BJ (cell line): ENCODE measurements around the gene BLCAP. TPM values are rescaled to one million over a fixed set of nuclear protein-coding genes. Genes with fewer than 3 reads are reported as not detected.

Experiments
- CTCF ChIA-PET: fragments of 350-600 bp; formaldehyde crosslinking; extraction: SDS; loops from one replicate; lab custom pipeline; 2021; ENCODE audit warnings: antibody characterized with exemption, inconsistent platforms; lab: Yijun Ruan, JAX
- POLR2A ChIA-PET: fragments of 300-600 bp; sonication (Branson Sonifier 250); formaldehyde crosslinking; extraction: SDS; loops from one replicate; lab custom pipeline; 2021; ENCODE audit warnings: antibody characterized with exemption; lab: Charles Lee
- DNase-seq: peaks from one replicate; pipeline ENCODE4 v3.0.0-alpha.2; 2011; ENCODE audit warnings: low read depth
- H3K27me3 ChIP-seq: 2 replicates; pipeline ENCODE4 v1.6.0; 2011; ENCODE audit warnings: low read length; ENCODE audit not compliant: control insufficient read depth, insufficient read depth
- H3K36me3 ChIP-seq: 2 replicates; pipeline ENCODE4 v1.5.1; 2011; ENCODE audit warnings: low read length; ENCODE audit not compliant: control insufficient read depth, insufficient read depth
- H3K4me3 ChIP-seq: 2 replicates; pipeline ENCODE4 v1.5.1; 2011; ENCODE audit warnings: low read depth, mild to moderate bottlenecking, control low read depth, low read length
- polyA plus RNA-seq: library from polyadenylated mRNA; depleted of rRNA; stranded (reverse); fragments of >200 nt; gene quantifications from 2 replicates; pipeline ENCODE4 v1.2.3, GENCODE V29; 2011
- TF ChIP-seq, protein P1 (sequence below): IDR thresholded peaks from 2 replicates; pipeline ENCODE4 v1.5.1; 2011; ENCODE audit warnings: low read depth, mild to moderate bottlenecking, control low read depth, inconsistent platforms, low read length, moderate library complexity; ENCODE audit not compliant: insufficient read depth

BLCAP gene
- polyA plus RNA-seq, 1 experiment = 98.7 TPM

DNA sequence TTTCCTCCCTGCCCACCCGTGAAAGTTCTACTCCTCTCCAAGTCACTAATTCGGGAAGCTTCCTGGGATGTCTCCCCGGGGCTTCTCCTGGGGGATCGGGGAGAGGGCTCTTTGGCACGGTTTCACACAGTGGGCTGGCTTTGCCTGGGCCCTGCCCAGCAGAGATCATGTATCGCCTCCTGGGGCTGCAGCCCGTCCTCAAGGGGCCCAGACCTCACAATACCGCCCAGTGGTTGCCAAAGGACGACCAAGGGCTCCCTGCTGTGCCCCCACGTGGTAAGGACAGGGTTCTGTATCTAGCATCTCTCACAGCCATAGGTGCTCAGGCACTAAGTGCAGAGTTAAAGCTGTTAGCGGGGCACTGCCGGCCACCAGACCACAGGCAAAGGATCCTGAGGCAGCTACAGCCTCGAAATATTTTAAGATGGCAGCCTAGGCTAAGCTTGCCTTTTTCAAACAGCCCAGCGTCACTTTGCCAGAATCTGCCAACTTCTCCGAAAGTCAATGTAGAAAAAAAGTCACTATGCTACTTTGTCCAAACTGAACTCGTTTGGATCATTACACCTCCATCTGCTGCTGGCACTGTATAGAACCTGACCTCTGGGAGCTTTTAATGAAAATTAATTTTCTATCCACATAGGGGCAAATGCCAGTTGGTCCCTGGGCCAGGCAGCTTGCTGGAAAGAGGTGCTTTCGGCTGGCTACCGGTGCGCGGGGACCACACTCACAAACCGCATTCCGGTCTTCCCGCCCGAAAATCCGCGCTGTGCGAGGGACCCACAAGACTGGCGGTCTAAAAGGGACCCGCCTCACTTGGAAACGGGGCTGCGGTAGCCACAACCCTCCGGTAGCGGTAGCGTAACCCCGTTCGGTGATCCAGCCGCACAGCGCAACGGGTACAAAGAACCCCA is 7.9 kb downstream of the BLCAP start:
- H3K27me3 ChIP-seq = no peaks in the 10 kb centered on the region
- H3K4me3 ChIP-seq = no peak overlapping the region
- ChIA-PET POLR2A (no interaction called here), CTCF (no interaction called here)
- peaks cover 2% of the 10 kb centered on the region; the same call in 1 of the 2 replicates for H3K36me3 ChIP-seq
- TF ChIP-seq, protein P1, sequence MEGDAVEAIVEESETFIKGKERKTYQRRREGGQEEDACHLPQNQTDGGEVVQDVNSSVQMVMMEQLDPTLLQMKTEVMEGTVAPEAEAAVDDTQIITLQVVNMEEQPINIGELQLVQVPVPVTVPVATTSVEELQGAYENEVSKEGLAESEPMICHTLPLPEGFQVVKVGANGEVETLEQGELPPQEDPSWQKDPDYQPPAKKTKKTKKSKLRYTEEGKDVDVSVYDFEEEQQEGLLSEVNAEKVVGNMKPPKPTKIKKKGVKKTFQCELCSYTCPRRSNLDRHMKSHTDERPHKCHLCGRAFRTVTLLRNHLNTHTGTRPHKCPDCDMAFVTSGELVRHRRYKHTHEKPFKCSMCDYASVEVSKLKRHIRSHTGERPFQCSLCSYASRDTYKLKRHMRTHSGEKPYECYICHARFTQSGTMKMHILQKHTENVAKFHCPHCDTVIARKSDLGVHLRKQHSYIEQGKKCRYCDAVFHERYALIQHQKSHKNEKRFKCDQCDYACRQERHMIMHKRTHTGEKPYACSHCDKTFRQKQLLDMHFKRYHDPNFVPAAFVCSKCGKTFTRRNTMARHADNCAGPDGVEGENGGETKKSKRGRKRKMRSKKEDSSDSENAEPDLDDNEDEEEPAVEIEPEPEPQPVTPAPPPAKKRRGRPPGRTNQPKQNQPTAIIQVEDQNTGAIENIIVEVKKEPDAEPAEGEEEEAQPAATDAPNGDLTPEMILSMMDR = no peak
- DNase-seq = no peak

DNA sequence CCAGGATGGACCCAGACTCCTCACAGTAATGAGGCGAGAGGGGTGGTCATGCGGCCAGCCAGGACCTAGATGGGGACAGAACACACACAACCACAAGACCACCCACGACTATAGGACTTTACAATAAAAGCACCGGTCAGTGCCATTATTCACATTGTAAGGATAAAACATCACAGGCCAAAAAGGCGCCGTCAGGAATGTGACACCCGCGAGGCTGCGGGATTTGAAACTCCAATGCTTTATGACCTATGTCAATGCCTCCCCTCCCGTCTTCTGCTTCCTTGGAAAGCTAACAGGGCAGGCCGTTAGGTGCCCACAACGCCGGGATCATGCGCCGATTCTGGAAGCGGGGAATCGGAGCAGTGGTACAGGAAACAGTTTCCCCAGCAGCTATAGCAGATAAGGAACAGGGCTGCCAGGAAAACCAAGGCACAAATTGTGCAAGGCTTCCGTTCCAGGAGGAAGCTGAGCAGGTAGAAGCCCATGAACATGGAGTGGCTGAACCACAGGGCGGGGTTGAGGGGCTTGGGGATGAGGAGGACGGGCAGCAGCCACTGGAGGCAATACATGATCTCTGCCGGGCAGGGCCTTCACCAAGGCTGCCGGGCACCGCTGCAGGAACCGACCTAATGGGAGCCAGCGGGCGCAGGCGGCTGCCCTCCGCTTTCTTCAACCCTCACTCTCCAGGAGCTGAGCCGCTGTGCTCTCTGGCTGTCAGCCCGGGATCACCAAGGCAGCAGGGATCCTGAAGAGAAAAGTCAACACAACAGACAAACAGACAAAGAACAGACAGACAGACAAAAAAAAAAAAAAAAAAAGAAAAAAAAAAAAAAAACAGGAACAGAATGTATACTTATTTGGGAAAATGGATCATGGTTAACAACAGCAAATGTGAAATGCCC is 8.8 kb downstream of the BLCAP start:
- POLR2A ChIA-PET = no interaction called here

GRCh38 chr20:37518059-37518458 is 9.6 kb downstream of the BLCAP start:
- no peak overlapping the region for H3K4me3 ChIP-seq
- TF ChIP-seq, protein P1 = no peak
- DNase-seq = no peak
- CTCF ChIA-PET = interaction anchor here (0.8 kb wide), 1 partner anchor 248 kb away, joined by 3 read pairs; no protein-coding TSS in a partner anchor
- peaks cover 10% of the 10 kb centered on the region for H3K36me3 ChIP-seq
- no peaks in the 10 kb centered on the region for H3K27me3 ChIP-seq
- POLR2A ChIA-PET = no interaction called here

More for the DNA sequence above, 8.8 kb downstream of the BLCAP start:
- Histone ChIP-seq H3K36me3 (peaks cover 9% of the 10 kb centered on the region), H3K4me3 (no peak overlapping the region), H3K27me3 (no peaks in the 10 kb centered on the region)
- CTCF ChIA-PET = no interaction called here
- no peak for DNase-seq
- TF ChIP-seq, protein P1 = no peak

DNA sequence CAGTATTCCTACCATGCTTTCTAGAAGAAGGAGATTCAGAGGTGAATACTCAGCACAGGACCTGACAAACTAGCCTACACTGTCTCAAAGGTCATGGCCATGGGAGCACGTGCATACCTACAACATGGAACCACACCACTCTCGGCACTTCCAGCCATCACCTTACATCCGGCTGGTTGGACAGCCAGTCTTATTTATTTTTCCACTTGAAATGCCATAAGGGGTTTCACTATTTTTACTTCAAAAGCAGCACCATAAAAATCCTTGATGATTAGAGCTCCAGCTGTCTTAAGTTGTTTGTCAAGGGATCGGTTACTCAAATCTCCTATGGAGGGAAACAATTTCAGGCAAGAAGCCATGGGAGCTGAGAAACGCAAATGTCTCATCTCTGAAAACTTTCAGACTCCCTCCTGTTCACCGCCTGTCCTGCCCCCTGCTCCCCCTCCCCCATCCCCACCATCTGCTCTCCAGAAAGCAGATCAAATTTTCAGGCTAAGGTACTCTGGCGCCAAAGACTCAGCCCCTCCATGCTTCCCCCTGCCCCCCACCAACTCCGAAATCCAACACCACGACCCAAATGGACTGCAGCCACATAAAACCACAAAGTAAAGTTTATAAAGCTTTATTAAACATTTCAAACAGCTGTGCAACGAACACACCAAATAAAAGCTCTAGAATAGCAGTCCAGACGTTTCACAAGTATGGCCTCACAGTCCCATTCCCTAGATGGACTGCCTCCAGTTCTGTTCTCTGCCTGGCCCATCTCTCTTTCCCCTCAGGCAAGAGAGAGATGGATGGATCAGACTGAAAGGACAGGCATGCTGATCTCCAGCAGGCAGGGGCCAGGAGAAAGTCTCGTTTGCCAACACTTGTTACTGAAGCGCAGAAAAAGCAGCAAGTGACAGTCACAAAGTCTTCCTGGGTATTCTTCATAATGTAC is 10.6 kb downstream of the BLCAP start:
- Histone ChIP-seq H3K4me3 (no peak overlapping the region), H3K27me3 (no peaks in the 10 kb centered on the region), H3K36me3 (peaks cover 10% of the 10 kb centered on the region)
- POLR2A ChIA-PET = interaction anchor here (0.7 kb wide), 1 partner anchor 233 kb away, joined by 9 read pairs; no protein-coding TSS in a partner anchor
- TF ChIP-seq, protein P1 = no peak
- CTCF ChIA-PET = interaction anchor here (0.6 to 0.8 kb wide), 2 partner anchors 241 to 247 kb away, joined by 3 to 5 read pairs; no protein-coding TSS in a partner anchor
- no peak for DNase-seq
